Neuronal stem cell (in vitro differentiated cells): Measurements from ENCODE around the gene SCARF2.
"Not testable (repeated sequence)": the region's sequence is repeated elsewhere in the genome, so short reads cannot be mapped to it uniquely, and the experiment has no call there.

Experiments used
- DNase-seq: peaks from one replicate; pipeline ENCODE4 v3.0.0-alpha.2; 2013; ENCODE audit warnings: low spot score
- H2AFZ ChIP-seq: one replicate; pipeline ENCODE4 v1.6.1; 2013; ENCODE audit warnings: mild to moderate bottlenecking, low read length, inconsistent platforms
- H2AK5ac ChIP-seq: 2 replicates; pipeline ENCODE4 v1.6.1; 2013; ENCODE audit warnings: low read depth, mild to moderate bottlenecking, inconsistent platforms, low read length, moderate library complexity, mixed read lengths
- H2BK120ac ChIP-seq: 2 replicates; pipeline ENCODE4 v1.6.1; 2013; ENCODE audit warnings: low read depth, mild to moderate bottlenecking, inconsistent platforms, low read length, moderate library complexity, mixed read lengths
- H2BK12ac ChIP-seq: one replicate; pipeline ENCODE4 v1.6.1; 2013; ENCODE audit warnings: low read length, inconsistent platforms
- H2BK15ac ChIP-seq: 2 replicates; pipeline ENCODE4 v1.6.1; 2013; ENCODE audit warnings: mild to moderate bottlenecking, low read length, inconsistent platforms, mixed read lengths
- H2BK5ac ChIP-seq: one replicate; pipeline ENCODE4 v1.6.1; 2013; ENCODE audit warnings: inconsistent platforms, mild to moderate bottlenecking, low read length, moderate library complexity
- H3K14ac ChIP-seq: one replicate; pipeline ENCODE4 v1.6.1; 2013; ENCODE audit warnings: low read length, inconsistent platforms
- H3K18ac ChIP-seq: 2 replicates; pipeline ENCODE4 v1.6.1; 2013; ENCODE audit warnings: low read length, inconsistent platforms
- H3K23ac ChIP-seq: 2 replicates; pipeline ENCODE4 v1.6.1; 2013; ENCODE audit warnings: low read depth, mild to moderate bottlenecking, mixed read lengths, low read length, inconsistent platforms; ENCODE audit not compliant: poor library complexity
- H3K27ac ChIP-seq: replicated peaks from 3 replicates; pipeline ENCODE4 v1.5.1; 2013; ENCODE audit warnings: low read length, inconsistent platforms
- H3K27me3 ChIP-seq, 3 experiments: 2 replicates each; pipeline ENCODE4 v1.6.1; 2013; ENCODE audit warnings: low read length in 3 of 3, mild to moderate bottlenecking in 2 of 3, inconsistent platforms in 1 of 3, low read depth in 1 of 3, mixed read lengths in 1 of 3, moderate library complexity in 1 of 3; ENCODE audit not compliant: control insufficient read depth in 3 of 3, insufficient read depth in 3 of 3
- H3K36me3 ChIP-seq, 2 donors: replicated peaks in 1 of 2; 2 replicates each; pipeline ENCODE4 v1.6.1; 2013; ENCODE audit warnings: low read length in 2 of 2; ENCODE audit not compliant: control insufficient read depth in 2 of 2, insufficient read depth in 2 of 2
- H3K4ac ChIP-seq: 2 replicates; pipeline ENCODE4 v1.6.1; 2013; ENCODE audit warnings: inconsistent platforms, mild to moderate bottlenecking, low read length, moderate library complexity
- H3K4me1 ChIP-seq, 2 donors: 1 replicate in 1 of 2; 2 replicates in 1 of 2; pipeline ENCODE4 v1.6.1; 2013; ENCODE audit warnings: low read length in 2 of 2, low read depth in 1 of 2; ENCODE audit not compliant: control insufficient read depth in 2 of 2, insufficient read depth in 1 of 2
- H3K4me2 ChIP-seq: one replicate; pipeline ENCODE4 v1.6.1; 2013; ENCODE audit warnings: mild to moderate bottlenecking, low read length, inconsistent platforms; ENCODE audit not compliant: insufficient read depth, poor library complexity, severe bottlenecking
- H3K4me3 ChIP-seq, 2 donors: 2 replicates each; pipeline ENCODE4 v1.5.1; 2013; ENCODE audit warnings: low read length in 2 of 2, mild to moderate bottlenecking in 2 of 2, inconsistent platforms in 1 of 2, moderate library complexity in 1 of 2
- H3K79me1 ChIP-seq: one replicate; pipeline ENCODE4 v1.6.1; 2013; ENCODE audit warnings: low read depth, mild to moderate bottlenecking, inconsistent platforms, low read length, moderate library complexity
- H3K9ac ChIP-seq: one replicate; pipeline ENCODE4 v1.6.1; 2013; ENCODE audit warnings: mild to moderate bottlenecking, low read depth, low read length, inconsistent platforms; ENCODE audit not compliant: poor library complexity
- H3K9me3 ChIP-seq, 2 donors: replicated peaks in 1 of 2; 2 replicates each; pipeline versions ENCODE3 to v1.6.1; 2013; ENCODE audit warnings: low read length in 2 of 2, mild to moderate bottlenecking in 2 of 2, inconsistent platforms in 1 of 2, low read depth in 1 of 2, mixed read lengths in 1 of 2, moderate library complexity in 1 of 2; ENCODE audit not compliant: control insufficient read depth in 2 of 2, insufficient read depth in 1 of 2
- H4K8ac ChIP-seq: one replicate; pipeline ENCODE4 v1.6.1; 2013; ENCODE audit warnings: low read depth, mild to moderate bottlenecking, inconsistent platforms, low read length, moderate library complexity
- H4K91ac ChIP-seq: one replicate; pipeline ENCODE4 v1.6.1; 2013; ENCODE audit warnings: low read length, low read depth, mild to moderate bottlenecking, inconsistent platforms; ENCODE audit not compliant: poor library complexity
- WGBS, 2 donors: extraction: QIAGEN DNeasy Blood & Tissue Kit; methylation state at CpG; one replicate each; pipeline ENCODE4 v1.1.7; 2013; ENCODE audit warnings: missing lambda C conversion rate in 2 of 2, mixed read lengths in 1 of 2; ENCODE audit not compliant: insufficient read length in 2 of 2, insufficient replicate concordance in 1 of 2; ENCODE audit errors: extremely low coverage in 2 of 2; 5-methylcytosine and 5-hydroxymethylcytosine counted together

Gene SCARF2

DNA sequence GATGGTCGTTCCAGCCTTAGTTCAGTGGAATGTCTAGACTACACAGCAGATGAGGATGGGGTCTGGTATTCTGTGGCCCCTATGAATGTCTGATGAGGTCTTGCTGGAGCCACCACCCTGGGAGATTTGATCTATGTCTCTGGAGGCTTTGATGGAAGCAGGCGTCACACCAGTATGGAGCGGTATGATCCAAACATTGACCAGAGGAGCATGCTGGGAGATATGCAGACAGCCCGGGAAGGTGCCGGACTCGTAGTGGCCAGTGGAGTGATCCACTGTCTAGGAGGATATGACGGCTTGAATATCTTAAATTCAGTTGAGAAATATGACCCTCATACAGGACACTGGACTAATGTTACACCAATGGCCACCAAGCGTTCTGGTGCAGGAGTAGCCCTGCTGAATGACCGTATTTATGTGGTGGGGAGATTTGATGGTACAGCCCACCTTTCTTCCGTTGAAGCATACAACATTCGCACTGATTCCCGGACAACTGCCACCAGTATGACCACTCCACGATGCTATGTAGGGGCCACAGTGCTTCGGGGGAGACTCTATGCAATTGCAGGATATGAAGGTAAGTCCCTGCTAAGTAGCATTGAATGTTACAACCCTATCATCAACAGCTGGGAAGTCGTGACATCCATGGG lies 13.6 kb upstream of the SCARF2 start:
- H3K18ac ChIP-seq, H3K4ac ChIP-seq, H3K4me1 ChIP-seq, H2AK5ac ChIP-seq, H2BK12ac ChIP-seq, H3K79me1 ChIP-seq, H2AFZ ChIP-seq, H4K91ac ChIP-seq, DNase-seq, H4K8ac ChIP-seq, H3K4me3 ChIP-seq, H3K4me2 ChIP-seq, H3K27ac ChIP-seq, H3K9me3 ChIP-seq, H2BK15ac ChIP-seq, H2BK5ac ChIP-seq, H3K14ac ChIP-seq, H3K27me3 ChIP-seq, H3K9ac ChIP-seq, H2BK120ac ChIP-seq: not testable (repeated sequence)
- Histone ChIP-seq H3K36me3 (peaks cover 6 to 67% of the 10 kb centered on the region in 2 donors), H3K23ac (peak overlapping the region; percentile 13)
- no CpG with 5 or more reads among the region's 15 CpGs for WGBS, 2 donors

DNA sequence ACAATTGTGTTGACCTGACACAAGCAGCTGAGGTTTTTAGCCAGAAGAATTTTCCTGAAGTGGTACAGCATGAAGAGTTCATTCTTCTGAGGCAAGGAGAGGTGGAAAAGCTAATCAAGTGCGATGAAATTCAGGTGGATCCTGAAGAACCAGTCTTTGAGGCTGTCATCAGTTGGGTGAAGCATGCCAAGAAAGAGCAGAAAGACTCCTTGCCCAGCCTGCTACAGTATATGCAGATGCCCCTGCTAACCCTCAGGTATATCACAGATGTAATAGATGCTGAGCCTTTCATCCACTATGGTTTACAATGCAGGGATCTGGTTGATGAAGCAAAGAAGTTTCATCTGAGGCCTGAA lies 12.9 kb upstream of the SCARF2 start:
- no peak overlapping the region for H2BK15ac ChIP-seq
- no peak overlapping the region for H2BK5ac ChIP-seq
- H3K4me3 ChIP-seq = no peak overlapping the region
- no peak overlapping the region for H2BK12ac ChIP-seq
- H2BK120ac ChIP-seq = no peak overlapping the region
- H3K79me1 ChIP-seq = peaks cover 2% of the 10 kb centered on the region
- no peaks in the 10 kb centered on the region for H3K27me3 ChIP-seq
- no peak overlapping the region for H4K8ac ChIP-seq
- no peak overlapping the region for H3K4ac ChIP-seq
- no peak overlapping the region for H3K14ac ChIP-seq
- no peak overlapping the region for H2AFZ ChIP-seq
- H3K18ac ChIP-seq = no peak overlapping the region
- H3K4me2 ChIP-seq = no peak overlapping the region
- no peaks in the 10 kb centered on the region for H3K4me1 ChIP-seq
- WGBS, 2 donors = no CpG with 5 or more reads among the region's 1 CpG
- no peaks in the 10 kb centered on the region for H3K9me3 ChIP-seq
- DNase-seq = no peak
- no peak overlapping the region for H3K27ac ChIP-seq
- H3K9ac ChIP-seq = no peak overlapping the region
- H4K91ac ChIP-seq = no peak overlapping the region
- no peak overlapping the region for H2AK5ac ChIP-seq
- no peak overlapping the region for H3K23ac ChIP-seq
- peaks cover 12 to 68% of the 10 kb centered on the region in 2 donors for H3K36me3 ChIP-seq

- no peak for DNase-seq
- Histone ChIP-seq H3K14ac (no peak overlapping the region), H3K4me3 (no peak overlapping the region), H2BK15ac (no peak overlapping the region), H2BK5ac (no peak overlapping the region), H2AK5ac (no peak overlapping the region), H3K27me3 (no peaks in the 10 kb centered on the region), H3K79me1 (peaks cover 2% of the 10 kb centered on the region), H2AFZ (no peak overlapping the region), H3K4ac (no peak overlapping the region), H4K91ac (no peak overlapping the region), H3K4me1 (no peaks in the 10 kb centered on the region), H3K23ac (no peak overlapping the region), H3K27ac (no peak overlapping the region), H2BK120ac (no peak overlapping the region), H3K18ac (no peak overlapping the region), H3K36me3 (peaks cover 13 to 65% of the 10 kb centered on the region in 2 donors), H2BK12ac (no peak overlapping the region), H3K4me2 (no peak overlapping the region), H4K8ac (no peak overlapping the region), H3K9ac (no peak overlapping the region), H3K9me3 (no peaks in the 10 kb centered on the region)
- no CpG with 5 or more reads among the region's 19 CpGs for WGBS, 2 donors
These were observed 12.4 kb upstream of the SCARF2 start for GRCh38 chr22:20449819-20450550.

DNA sequence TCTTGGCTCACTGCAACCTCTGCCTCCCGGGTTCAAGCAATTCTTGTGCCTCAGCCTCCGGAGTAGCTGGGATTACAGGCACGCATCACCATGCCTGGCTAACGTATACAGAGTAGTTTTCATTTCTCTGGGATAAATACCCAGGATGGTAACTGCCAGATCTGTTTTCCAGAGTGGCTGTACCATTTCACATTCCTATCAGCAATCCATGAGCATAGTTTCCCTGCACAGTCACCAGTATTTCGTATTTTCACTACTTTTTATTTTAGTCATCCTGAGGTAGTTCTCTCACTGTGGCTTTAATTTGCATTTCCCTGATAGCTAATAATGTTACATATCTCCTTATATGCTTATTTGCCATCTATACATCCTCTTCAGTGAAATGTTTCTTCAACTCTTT lies 11.0 kb upstream of the SCARF2 start:
- WGBS, 2 donors = no CpG with 5 or more reads among the region's 5 CpGs
- Histone ChIP-seq H4K8ac (no peak overlapping the region), H3K18ac (no peak overlapping the region)

More for the DNA sequence above, 11.0 kb upstream of the SCARF2 start:
- H3K36me3 ChIP-seq = peaks cover 18 to 68% of the 10 kb centered on the region in 2 donors
- H3K27ac ChIP-seq = no peak overlapping the region
- H2BK120ac ChIP-seq = no peak overlapping the region
- H3K4me2 ChIP-seq = no peak overlapping the region
- no peaks in the 10 kb centered on the region for H3K4me1 ChIP-seq
- no peak overlapping the region for H2BK12ac ChIP-seq
- H3K9me3 ChIP-seq = no peaks in the 10 kb centered on the region
- no peaks in the 10 kb centered on the region for H3K27me3 ChIP-seq
- H3K9ac ChIP-seq = no peak overlapping the region
- no peak overlapping the region for H2BK15ac ChIP-seq
- no peak overlapping the region for H3K4ac ChIP-seq
- H2AFZ ChIP-seq = no peak overlapping the region
- no peak overlapping the region for H2BK5ac ChIP-seq
- H3K14ac ChIP-seq = no peak overlapping the region
- H3K79me1 ChIP-seq = peaks cover 2% of the 10 kb centered on the region
- no peak for DNase-seq
- no peak overlapping the region for H3K23ac ChIP-seq
- H2AK5ac ChIP-seq = no peak overlapping the region
- H3K4me3 ChIP-seq = no peak overlapping the region
- H4K91ac ChIP-seq = no peak overlapping the region
